ENCODE data around the gene CCDC82.

DNA sequence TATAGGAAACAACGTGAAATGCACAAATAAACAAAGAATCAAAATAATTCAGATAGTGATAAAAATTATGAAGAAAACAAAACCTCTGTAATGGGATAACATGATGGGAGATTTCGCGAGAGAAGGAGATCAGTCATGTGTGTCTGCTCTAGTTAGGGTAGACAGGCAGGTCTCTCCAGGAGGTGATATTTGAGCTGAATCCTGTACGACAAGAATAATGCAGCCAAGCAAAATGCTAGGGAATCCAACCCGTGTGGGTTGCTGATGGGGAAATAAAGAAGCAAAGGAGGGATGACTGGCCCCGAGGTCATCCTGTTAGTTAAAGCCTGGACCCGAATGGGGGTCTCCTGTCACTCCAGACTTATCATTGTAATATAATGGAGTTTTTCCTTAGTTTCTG is 62.8 kb downstream of the CCDC82 start:
- TF ChIP-seq, protein P1, sequence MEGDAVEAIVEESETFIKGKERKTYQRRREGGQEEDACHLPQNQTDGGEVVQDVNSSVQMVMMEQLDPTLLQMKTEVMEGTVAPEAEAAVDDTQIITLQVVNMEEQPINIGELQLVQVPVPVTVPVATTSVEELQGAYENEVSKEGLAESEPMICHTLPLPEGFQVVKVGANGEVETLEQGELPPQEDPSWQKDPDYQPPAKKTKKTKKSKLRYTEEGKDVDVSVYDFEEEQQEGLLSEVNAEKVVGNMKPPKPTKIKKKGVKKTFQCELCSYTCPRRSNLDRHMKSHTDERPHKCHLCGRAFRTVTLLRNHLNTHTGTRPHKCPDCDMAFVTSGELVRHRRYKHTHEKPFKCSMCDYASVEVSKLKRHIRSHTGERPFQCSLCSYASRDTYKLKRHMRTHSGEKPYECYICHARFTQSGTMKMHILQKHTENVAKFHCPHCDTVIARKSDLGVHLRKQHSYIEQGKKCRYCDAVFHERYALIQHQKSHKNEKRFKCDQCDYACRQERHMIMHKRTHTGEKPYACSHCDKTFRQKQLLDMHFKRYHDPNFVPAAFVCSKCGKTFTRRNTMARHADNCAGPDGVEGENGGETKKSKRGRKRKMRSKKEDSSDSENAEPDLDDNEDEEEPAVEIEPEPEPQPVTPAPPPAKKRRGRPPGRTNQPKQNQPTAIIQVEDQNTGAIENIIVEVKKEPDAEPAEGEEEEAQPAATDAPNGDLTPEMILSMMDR (conservative IDR thresholded peaks at IDR 0.05), result no peak
- TF ChIP-seq EZH2 (IDR thresholded peaks at IDR 0.05; ENCODE audit: low read depth), result no peak
